GM12878 (cell line): Measurements from ENCODE around the gene LRRK1.

Experiments used
- BCL11A ChIP-seq: IDR thresholded peaks from 2 replicates; pipeline ENCODE4 v1.6.1; 2011; ENCODE audit warnings: low read depth, low read length
- CREB1 ChIP-seq: IDR thresholded peaks from 2 replicates; pipeline ENCODE4 v1.6.1; 2012; ENCODE audit warnings: low read depth, mild to moderate bottlenecking, inconsistent platforms
- GABPA ChIP-seq: IDR thresholded peaks from 2 replicates; pipeline ENCODE4 v1.6.1; 2014; ENCODE audit warnings: antibody characterized with exemption, low read depth, mild to moderate bottlenecking, inconsistent platforms
- HDGF ChIP-seq: fragments of 450-650 bp; IDR thresholded peaks from 2 replicates; pipeline ENCODE4 v1.6.1; 2016; ENCODE audit warnings: antibody characterized with exemption
- IKZF1 ChIP-seq: fragments of 450-650 bp; conservative IDR thresholded peaks from 2 replicates; pipeline ENCODE4 v1.6.1; 2017; ENCODE audit warnings: antibody characterized with exemption, mild to moderate bottlenecking
- KDM1A ChIP-seq: fragments of 200-600 bp; sonication (generic); IDR thresholded peaks from 2 replicates; pipeline ENCODE4 v1.6.1; 2016; ENCODE audit warnings: borderline replicate concordance
- POLR2A ChIP-seq: IDR thresholded peaks from 2 replicates; pipeline ENCODE4 v1.6.1; 2011; ENCODE audit warnings: low read depth, mild to moderate bottlenecking, low read length
- SIN3A ChIP-seq: IDR thresholded peaks from 2 replicates; pipeline ENCODE4 v1.6.1; 2012; ENCODE audit warnings: low read depth, low read length, improper control_type of control experiment
- STAT3 ChIP-seq: IDR thresholded peaks from 2 replicates; pipeline ENCODE4 v1.6.1; 2011; ENCODE audit warnings: low read depth, low read length, improper control_type of control experiment
- USF1 ChIP-seq: IDR thresholded peaks from 2 replicates; pipeline ENCODE4 v1.6.1; 2011; ENCODE audit warnings: borderline replicate concordance, low read depth, mild to moderate bottlenecking, moderate library complexity, mixed read lengths, low read length; ENCODE audit not compliant: insufficient read depth; ENCODE audit errors: extremely low read length
- YY1 ChIP-seq: IDR thresholded peaks from 2 replicates; pipeline ENCODE4 v1.6.1; 2011; ENCODE audit warnings: low read depth, mild to moderate bottlenecking, low read length
- TF ChIP-seq, protein P1 (sequence below), 3 experiments: IDR thresholded peaks in 2 of 3; conservative IDR thresholded peaks in 1 of 3; 2 replicates each; pipeline ENCODE4 v1.5.1; 2011; ENCODE audit warnings: low read depth in 3 of 3, low read length in 3 of 3, mild to moderate bottlenecking in 3 of 3, control low read depth in 2 of 3, moderate library complexity in 2 of 3, inconsistent platforms in 1 of 3, mixed read lengths in 1 of 3; ENCODE audit not compliant: control insufficient read depth in 2 of 3, insufficient read depth in 1 of 3; ENCODE audit errors: extremely low read depth in 1 of 3
- TF ChIP-seq, protein P2 (sequence below): IDR thresholded peaks from 2 replicates; pipeline ENCODE4 v1.6.1; 2011; ENCODE audit warnings: low read depth, low read length, improper control_type of control experiment, borderline replicate concordance

- TF ChIP-seq USF1 (no peak), SIN3A (no peak), HDGF (no peak), KDM1A (no peak), CREB1 (no peak), POLR2A (no peak), YY1 (no peak), GABPA (no peak), IKZF1 (no peak), STAT3 (no peak), BCL11A (no peak)
- TF ChIP-seq, protein P1, sequence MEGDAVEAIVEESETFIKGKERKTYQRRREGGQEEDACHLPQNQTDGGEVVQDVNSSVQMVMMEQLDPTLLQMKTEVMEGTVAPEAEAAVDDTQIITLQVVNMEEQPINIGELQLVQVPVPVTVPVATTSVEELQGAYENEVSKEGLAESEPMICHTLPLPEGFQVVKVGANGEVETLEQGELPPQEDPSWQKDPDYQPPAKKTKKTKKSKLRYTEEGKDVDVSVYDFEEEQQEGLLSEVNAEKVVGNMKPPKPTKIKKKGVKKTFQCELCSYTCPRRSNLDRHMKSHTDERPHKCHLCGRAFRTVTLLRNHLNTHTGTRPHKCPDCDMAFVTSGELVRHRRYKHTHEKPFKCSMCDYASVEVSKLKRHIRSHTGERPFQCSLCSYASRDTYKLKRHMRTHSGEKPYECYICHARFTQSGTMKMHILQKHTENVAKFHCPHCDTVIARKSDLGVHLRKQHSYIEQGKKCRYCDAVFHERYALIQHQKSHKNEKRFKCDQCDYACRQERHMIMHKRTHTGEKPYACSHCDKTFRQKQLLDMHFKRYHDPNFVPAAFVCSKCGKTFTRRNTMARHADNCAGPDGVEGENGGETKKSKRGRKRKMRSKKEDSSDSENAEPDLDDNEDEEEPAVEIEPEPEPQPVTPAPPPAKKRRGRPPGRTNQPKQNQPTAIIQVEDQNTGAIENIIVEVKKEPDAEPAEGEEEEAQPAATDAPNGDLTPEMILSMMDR (IDR thresholded peaks at IDR 0.05 in 2 of 3, conservative IDR thresholded peaks at IDR 0.05 in 1 of 3; ENCODE audit: control insufficient read depth in 2 of 3, extremely low read depth in 1 of 3, insufficient read depth in 1 of 3, low read depth in 3 of 3, low read length in 3 of 3), result no peak
- TF ChIP-seq, protein P2, sequence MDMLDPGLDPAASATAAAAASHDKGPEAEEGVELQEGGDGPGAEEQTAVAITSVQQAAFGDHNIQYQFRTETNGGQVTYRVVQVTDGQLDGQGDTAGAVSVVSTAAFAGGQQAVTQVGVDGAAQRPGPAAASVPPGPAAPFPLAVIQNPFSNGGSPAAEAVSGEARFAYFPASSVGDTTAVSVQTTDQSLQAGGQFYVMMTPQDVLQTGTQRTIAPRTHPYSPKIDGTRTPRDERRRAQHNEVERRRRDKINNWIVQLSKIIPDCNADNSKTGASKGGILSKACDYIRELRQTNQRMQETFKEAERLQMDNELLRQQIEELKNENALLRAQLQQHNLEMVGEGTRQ, result no peak
Measured at GRCh38 chr15:101116681-101116976, 197.5 kb downstream of the LRRK1 start.
